H9 (cell line): ENCODE results near the gene FZD2. TPM values are rescaled to one million over a fixed set of nuclear protein-coding genes. Genes with fewer than 3 reads are reported as not detected.

Experiments
- DNase-seq: peaks from one replicate; pipeline ENCODE4 v3.0.0-alpha.2; 2017
- H2AFZ ChIP-seq: one replicate; pipeline ENCODE4 v1.6.1; 2013; ENCODE audit warnings: mild to moderate bottlenecking, low read length, control low read depth, moderate library complexity
- H2AK5ac ChIP-seq: 2 replicates; pipeline ENCODE4 v1.6.1; 2013; ENCODE audit warnings: low read length, control low read depth, mixed read lengths; ENCODE audit not compliant: insufficient read length
- H2BK120ac ChIP-seq: one replicate; pipeline ENCODE4 v1.6.1; 2013; ENCODE audit warnings: low read depth, mild to moderate bottlenecking, low read length, control low read depth, inconsistent platforms; ENCODE audit not compliant: poor library complexity, severe bottlenecking
- H2BK12ac ChIP-seq: 2 replicates; pipeline ENCODE4 v1.6.1; 2013; ENCODE audit warnings: low read length, control low read depth, mixed read lengths, low read depth; ENCODE audit not compliant: insufficient read length
- H2BK15ac ChIP-seq: 2 replicates; pipeline ENCODE4 v1.6.1; 2013; ENCODE audit warnings: low read depth, low read length, control low read depth
- H2BK20ac ChIP-seq: one replicate; pipeline ENCODE4 v1.6.1; 2013; ENCODE audit warnings: low read depth, mild to moderate bottlenecking, low read length, control low read depth, inconsistent platforms; ENCODE audit not compliant: poor library complexity, severe bottlenecking
- H2BK5ac ChIP-seq: 2 replicates; pipeline ENCODE4 v1.6.1; 2013; ENCODE audit warnings: low read length, control low read depth, mixed read lengths; ENCODE audit not compliant: insufficient read length
- H3K14ac ChIP-seq: 2 replicates; pipeline ENCODE4 v1.6.1; 2013; ENCODE audit warnings: low read length, control low read depth; ENCODE audit not compliant: insufficient read depth
- H3K18ac ChIP-seq: 2 replicates; pipeline ENCODE4 v1.6.1; 2013; ENCODE audit warnings: low read depth, mild to moderate bottlenecking, mixed read lengths, low read length, control low read depth; ENCODE audit not compliant: insufficient read length
- H3K23ac ChIP-seq: 2 replicates; pipeline ENCODE4 v1.6.1; 2013; ENCODE audit warnings: low read length, control low read depth, mixed read lengths, low read depth; ENCODE audit not compliant: insufficient read length
- H3K23me2 ChIP-seq: 2 replicates; pipeline ENCODE4 v1.6.1; 2013; ENCODE audit warnings: low read depth, mild to moderate bottlenecking, mixed read lengths, low read length, control low read depth; ENCODE audit not compliant: insufficient read length, poor library complexity, severe bottlenecking
- H3K27ac ChIP-seq: 2 replicates; pipeline ENCODE4 v1.5.1; 2013; ENCODE audit warnings: low read length, control low read depth, mixed read lengths, low read depth; ENCODE audit not compliant: insufficient read length
- H3K27me3 ChIP-seq: 2 replicates; pipeline ENCODE4 v1.6.1; 2013; ENCODE audit warnings: low read length, control low read depth, inconsistent platforms; ENCODE audit not compliant: insufficient read depth
- H3K4ac ChIP-seq: 2 replicates; pipeline ENCODE4 v1.6.1; 2013; ENCODE audit warnings: low read depth, mild to moderate bottlenecking, control low read depth, inconsistent platforms, low read length, moderate library complexity
- H3K4me1 ChIP-seq: 2 replicates; pipeline ENCODE4 v1.6.1; 2013; ENCODE audit warnings: low read length, control low read depth, inconsistent platforms; ENCODE audit not compliant: insufficient read depth
- H3K4me2 ChIP-seq: 2 replicates; pipeline ENCODE4 v1.6.1; 2013; ENCODE audit warnings: low read length, control low read depth, mixed read lengths; ENCODE audit not compliant: insufficient read length, insufficient read depth
- H3K56ac ChIP-seq: 2 replicates; pipeline ENCODE4 v1.6.1; 2013; ENCODE audit warnings: low read depth, mild to moderate bottlenecking, mixed read lengths, low read length, control low read depth; ENCODE audit not compliant: insufficient read length
- H3K79me1 ChIP-seq: 2 replicates; pipeline ENCODE4 v1.6.1; 2013; ENCODE audit warnings: low read depth, mild to moderate bottlenecking, moderate library complexity, low read length, control low read depth, inconsistent platforms; ENCODE audit not compliant: insufficient read depth, poor library complexity, severe bottlenecking
- H3K79me2 ChIP-seq: 2 replicates; pipeline ENCODE4 v1.6.1; 2013; ENCODE audit warnings: low read length, control low read depth, inconsistent platforms; ENCODE audit not compliant: insufficient read depth
- H3K9ac ChIP-seq: 2 replicates; pipeline ENCODE4 v1.6.1; 2013; ENCODE audit warnings: low read length, control low read depth, mixed read lengths; ENCODE audit not compliant: insufficient read length; ENCODE audit errors: extremely low read depth
- H3K9me3 ChIP-seq: one replicate; pipeline ENCODE4 v1.6.1; 2013; ENCODE audit warnings: low read depth, low read length, inconsistent platforms; ENCODE audit not compliant: control insufficient read depth
- H3T11ph ChIP-seq: one replicate; pipeline ENCODE4 v1.6.1; 2013; ENCODE audit warnings: mild to moderate bottlenecking, low read length, control low read depth, inconsistent platforms
- H4K20me1 ChIP-seq: one replicate; pipeline ENCODE4 v1.6.1; 2013; ENCODE audit not compliant: control insufficient read depth, insufficient read length, insufficient read depth
- H4K5ac ChIP-seq: 2 replicates; pipeline ENCODE4 v1.6.1; 2013; ENCODE audit warnings: low read depth, mild to moderate bottlenecking, mixed read lengths, low read length, control low read depth; ENCODE audit not compliant: insufficient read length
- H4K8ac ChIP-seq: replicated peaks from 2 replicates; pipeline ENCODE4 v1.6.1; 2013; ENCODE audit warnings: low read length, control low read depth, mixed read lengths, low read depth; ENCODE audit not compliant: insufficient read length
- H4K91ac ChIP-seq: 2 replicates; pipeline ENCODE4 v1.6.1; 2013; ENCODE audit warnings: low read depth, mild to moderate bottlenecking, moderate library complexity, mixed read lengths, low read length, control low read depth; ENCODE audit not compliant: insufficient read length
- H3K27ac Mint-ChIP-seq, 3 experiments: 2 replicates in 2 of 3; 3 replicates in 1 of 3; pipeline ENCODE4 v1.8.0; 2020 to 2021; ENCODE audit warnings: mixed read lengths in 3 of 3, mild to moderate bottlenecking in 1 of 3, moderate library complexity in 1 of 3
- H3K27me3 Mint-ChIP-seq: 2 replicates; pipeline ENCODE4 v1.8.0; 2021; ENCODE audit warnings: low read depth, mild to moderate bottlenecking, moderate library complexity, mixed read lengths
- H3K36me3 Mint-ChIP-seq, 3 experiments: 2 replicates in 2 of 3; 3 replicates in 1 of 3; pipeline ENCODE4 v1.8.0; 2020 to 2021; ENCODE audit warnings: low read depth in 3 of 3, mixed read lengths in 3 of 3; ENCODE audit not compliant: insufficient read depth in 1 of 3
- H3K4me1 Mint-ChIP-seq, 2 experiments: 2 replicates each; pipeline ENCODE4 v1.8.0; 2020; ENCODE audit warnings: mixed read lengths in 2 of 2
- H3K4me3 Mint-ChIP-seq, 2 experiments: 2 replicates in 1 of 2; 3 replicates in 1 of 2; pipeline ENCODE4 v1.8.0; 2020 to 2021; ENCODE audit warnings: mild to moderate bottlenecking in 2 of 2, mixed read lengths in 2 of 2, moderate library complexity in 1 of 2
- H3K9me3 Mint-ChIP-seq, 2 experiments: 2 replicates in 1 of 2; 3 replicates in 1 of 2; pipeline ENCODE4 v1.8.0; 2020; ENCODE audit warnings: mild to moderate bottlenecking in 2 of 2, mixed read lengths in 2 of 2, moderate library complexity in 1 of 2
- CTCF ChIP-seq: fragments of 200-600 bp; sonication (generic); conservative IDR thresholded peaks from 3 replicates; pipeline ENCODE4 v1.8.0; 2021; ENCODE audit warnings: antibody characterized with exemption, mild to moderate bottlenecking
- WGBS: extraction: QIAGEN DNeasy Blood & Tissue Kit; methylation state at CpG from one replicate; pipeline ENCODE4 v1.1.7; 2013; ENCODE audit warnings: missing lambda C conversion rate, low lambda C conversion rate, mixed read lengths; ENCODE audit not compliant: insufficient read length; ENCODE audit errors: extremely low coverage; 5-methylcytosine and 5-hydroxymethylcytosine counted together
- total RNA-seq: library from RNA; stranded (reverse); gene quantifications from 2 replicates; pipeline ENCODE4 v1.2.1, GENCODE V29; 2021

Gene FZD2
- total RNA-seq, 1 experiment from 2014 or later = 18.2 TPM

- Histone ChIP-seq H2BK20ac (no peak overlapping the region), H3K79me1 (no peaks in the 10 kb centered on the region), H2AFZ (no peak overlapping the region), H2BK5ac (no peak overlapping the region), H4K8ac (no peak overlapping the region), H3T11ph (no peak overlapping the region), H3K4me2 (no peak overlapping the region), H3K9me3 (no peaks in the 10 kb centered on the region), H3K9ac (no peak overlapping the region), H2BK15ac (no peak overlapping the region), H3K27me3 (no peaks in the 10 kb centered on the region), H2AK5ac (no peak overlapping the region), H4K5ac (no peak overlapping the region), H3K56ac (no peak overlapping the region), H3K4me1 (peaks cover 11% of the 10 kb centered on the region), H2BK12ac (no peak overlapping the region), H3K18ac (peak overlapping the region; percentile 3), H4K91ac (no peak overlapping the region), H4K20me1 (no peaks in the 10 kb centered on the region), H2BK120ac (no peak overlapping the region), H3K23ac (no peak overlapping the region), H3K79me2 (no peaks in the 10 kb centered on the region), H3K27ac (no peak overlapping the region), H3K14ac (no peak overlapping the region), H3K4ac (no peak overlapping the region), H3K23me2 (no peaks in the 10 kb centered on the region)
- peak overlapping the region in 1 of 3 experiments; percentile 52; a peak in 2 of 7 replicates for H3K27ac Mint-ChIP-seq
- no peak for DNase-seq
- TF ChIP-seq CTCF = no peak
- no peaks in the 10 kb centered on the region for H3K9me3 Mint-ChIP-seq
- peaks cover 16 to 37% of the 10 kb centered on the region in 2 experiments for H3K4me1 Mint-ChIP-seq
- no peaks in the 10 kb centered on the region; a peak in 1 of 7 replicates for H3K36me3 Mint-ChIP-seq
- peaks cover 2% of the 10 kb centered on the region for H3K27me3 Mint-ChIP-seq
- H3K4me3 Mint-ChIP-seq = no peak overlapping the region
- WGBS = no CpG with 5 or more reads among the region's 6 CpGs
Measured at GRCh38 chr17:44604116-44604761, 47.0 kb downstream of the FZD2 start.
